Measurements from ENCODE around the gene CYP2A7.
"Not testable (repeated sequence)": the region's sequence is repeated elsewhere in the genome, so short reads cannot be mapped to it uniquely, and the experiment has no call there.

The CYP2A7 gene

GRCh38 chr19:40882062-40882461 is at the start of gene CYP2A7:
TSS of gene CYP2A7 (minus strand) at chr19:40882231. CDS start at chr19:40882210, 21 bp downstream.
- not testable (repeated sequence) for H3K4me1 Mint-ChIP-seq; ATAC-seq; DNase-seq (ENCODE audit: low spot score in 2 of 2); H3K36me3 Mint-ChIP-seq; H3K4me3 Mint-ChIP-seq; H3K9me3 Mint-ChIP-seq
- peak within 1 kb of the TSS; percentile 2 for H3K27ac Mint-ChIP-seq

- H3K27ac Mint-ChIP-seq; DNase-seq (ENCODE audit: low spot score in 2 of 2); ATAC-seq; H3K9me3 Mint-ChIP-seq; H3K4me1 Mint-ChIP-seq; H3K36me3 Mint-ChIP-seq; H3K4me3 Mint-ChIP-seq: not testable (repeated sequence)
Measured at GRCh38 chr19:40930799-40931198, 48.8 kb upstream of the CYP2A7 start.

- not testable (repeated sequence) for H3K27ac Mint-ChIP-seq; H3K4me3 Mint-ChIP-seq; DNase-seq (ENCODE audit: low spot score in 2 of 2); H3K9me3 Mint-ChIP-seq; H3K4me1 Mint-ChIP-seq; H3K36me3 Mint-ChIP-seq; ATAC-seq
Measured at GRCh38 chr19:40929942-40930341, 47.9 kb upstream of the CYP2A7 start.

- Mint-ChIP-seq H3K36me3 (no peaks in the 10 kb centered on the region), H3K4me3 (no peak overlapping the region), H3K4me1 (no peaks in the 10 kb centered on the region), H3K27ac (no peak overlapping the region), H3K9me3 (no peaks in the 10 kb centered on the region)
- no peak for DNase-seq (ENCODE audit: low spot score in 2 of 2)
- ATAC-seq, result no peak
Measured at GRCh38 chr19:40928850-40929249, 46.8 kb upstream of the CYP2A7 start.

- Mint-ChIP-seq H3K4me3 (no peak overlapping the region), H3K4me1 (no peaks in the 10 kb centered on the region), H3K36me3 (no peaks in the 10 kb centered on the region), H3K9me3 (no peaks in the 10 kb centered on the region), H3K27ac (no peak overlapping the region)
- ATAC-seq (no peak), DNase-seq (ENCODE audit: low spot score in 2 of 2) (no peak)
Measured at GRCh38 chr19:40927567-40927966, 45.5 kb upstream of the CYP2A7 start.

GRCh38 chr19:40926276-40926675 is 44.2 kb upstream of the CYP2A7 start:
- H3K36me3 Mint-ChIP-seq, result not testable (repeated sequence)

GRCh38 chr19:40923934-40924391 is 41.9 kb upstream of the CYP2A7 start:
- Mint-ChIP-seq H3K27ac (no peak overlapping the region), H3K9me3 (peaks cover 4% of the 10 kb centered on the region), H3K36me3 (no peaks in the 10 kb centered on the region), H3K4me3 (no peak overlapping the region), H3K4me1 (no peaks in the 10 kb centered on the region)
- DNase-seq (ENCODE audit: low spot score in 2 of 2) (no peak), ATAC-seq (no peak)

More at GRCh38 chr19:40926276-40926675, 44.2 kb upstream of the CYP2A7 start:
- not testable (repeated sequence) for H3K4me3 Mint-ChIP-seq; DNase-seq (ENCODE audit: low spot score in 2 of 2); ATAC-seq; H3K27ac Mint-ChIP-seq; H3K4me1 Mint-ChIP-seq; H3K9me3 Mint-ChIP-seq

- not testable (repeated sequence) for H3K9me3 Mint-ChIP-seq; ATAC-seq; H3K4me3 Mint-ChIP-seq; H3K36me3 Mint-ChIP-seq; H3K4me1 Mint-ChIP-seq; DNase-seq (ENCODE audit: low spot score in 2 of 2); H3K27ac Mint-ChIP-seq
Measured at GRCh38 chr19:40922237-40923160, 40.5 kb upstream of the CYP2A7 start.

- Mint-ChIP-seq H3K9me3 (peaks cover 4% of the 10 kb centered on the region), H3K36me3 (no peaks in the 10 kb centered on the region), H3K4me1 (no peaks in the 10 kb centered on the region), H3K4me3 (no peak overlapping the region), H3K27ac (no peak overlapping the region)
- DNase-seq (ENCODE audit: low spot score in 2 of 2) (no peak), ATAC-seq (no peak)
Measured at GRCh38 chr19:40921005-40921897, 39.2 kb upstream of the CYP2A7 start.

GRCh38 chr19:40920300-40921004 is 38.4 kb upstream of the CYP2A7 start:
- Mint-ChIP-seq H3K4me1 (no peaks in the 10 kb centered on the region), H3K27ac (no peak overlapping the region), H3K36me3 (no peaks in the 10 kb centered on the region), H3K9me3 (peaks cover 4% of the 10 kb centered on the region), H3K4me3 (no peak overlapping the region)
- ATAC-seq (no peak), DNase-seq (ENCODE audit: low spot score in 2 of 2) (no peak)

- H3K9me3 Mint-ChIP-seq, result not testable (repeated sequence)
Measured at GRCh38 chr19:40919530-40920299, 37.7 kb upstream of the CYP2A7 start.

GRCh38 chr19:40918303-40918702 is 36.3 kb upstream of the CYP2A7 start:
- H3K36me3 Mint-ChIP-seq; H3K27ac Mint-ChIP-seq; H3K4me1 Mint-ChIP-seq; H3K4me3 Mint-ChIP-seq; DNase-seq (ENCODE audit: low spot score in 2 of 2); H3K9me3 Mint-ChIP-seq; ATAC-seq: not testable (repeated sequence)

More at GRCh38 chr19:40919530-40920299, 37.7 kb upstream of the CYP2A7 start:
- H3K27ac Mint-ChIP-seq; H3K36me3 Mint-ChIP-seq; DNase-seq (ENCODE audit: low spot score in 2 of 2); H3K4me1 Mint-ChIP-seq; H3K4me3 Mint-ChIP-seq; ATAC-seq: not testable (repeated sequence)

- Mint-ChIP-seq H3K4me1 (peaks cover 14% of the 10 kb centered on the region), H3K27ac (no peak overlapping the region), H3K9me3 (peaks cover 2% of the 10 kb centered on the region), H3K4me3 (peak overlapping the region; percentile 33), H3K36me3 (no peaks in the 10 kb centered on the region)
- DNase-seq (ENCODE audit: low spot score in 2 of 2), result peak in 1 of 2 donors; percentile 53
- ATAC-seq, result no peak
Measured at GRCh38 chr19:40908976-40909375, 26.9 kb upstream of the CYP2A7 start.

- no peaks in the 10 kb centered on the region for H3K36me3 Mint-ChIP-seq
- peak; percentile 20 to 77 for DNase-seq (ENCODE audit: low spot score in 2 of 2)
- H3K4me3 Mint-ChIP-seq, result peak overlapping the region; percentile 33
- H3K4me1 Mint-ChIP-seq, result peaks cover 14% of the 10 kb centered on the region
- no peak overlapping the region for H3K27ac Mint-ChIP-seq
- ATAC-seq, result peak; percentile 55
- no peaks in the 10 kb centered on the region for H3K9me3 Mint-ChIP-seq
Measured at GRCh38 chr19:40907968-40908735, 26.1 kb upstream of the CYP2A7 start.
